ENCODE measurements around the gene MEMO1. TPM values are rescaled to one million over a fixed set of nuclear protein-coding genes. Genes with fewer than 3 reads are reported as not detected.

Gene MEMO1
- total RNA-seq, 1 donor from 2014 or later, result 52.3 TPM

GRCh38 chr2:32002406-32002805, 8.4 kb downstream of the MEMO1 start:
- Mint-ChIP-seq H3K4me3 (ENCODE audit: low read depth) (no peak overlapping the region), H3K36me3 (ENCODE audit: insufficient read depth) (peaks cover 4% of the 10 kb centered on the region), H3K9me3 (ENCODE audit: low read depth) (no peaks in the 10 kb centered on the region), H3K27ac (no peak overlapping the region), H3K27me3 (no peaks in the 10 kb centered on the region), H3K4me1 (ENCODE audit: low read depth) (peaks cover 19% of the 10 kb centered on the region)
- DNase-seq (ENCODE audit: low spot score, unreplicated experiment), result no peak
- no peak for TF ChIP-seq CTCF (IDR thresholded peaks at IDR 0.05; ENCODE audit: unreplicated experiment)

GRCh38 chr2:31999438-31999837, 11.4 kb downstream of the MEMO1 start:
- no peak for DNase-seq (ENCODE audit: low spot score, unreplicated experiment)
- TF ChIP-seq CTCF (IDR thresholded peaks at IDR 0.05; ENCODE audit: unreplicated experiment), result no peak
- Mint-ChIP-seq H3K4me1 (ENCODE audit: low read depth) (peaks cover 4% of the 10 kb centered on the region), H3K27me3 (no peaks in the 10 kb centered on the region), H3K9me3 (ENCODE audit: low read depth) (no peaks in the 10 kb centered on the region), H3K4me3 (ENCODE audit: low read depth) (no peak overlapping the region), H3K36me3 (ENCODE audit: insufficient read depth) (peaks cover 5% of the 10 kb centered on the region), H3K27ac (no peak overlapping the region)

GRCh38 chr2:31998731-31999383, 12.0 kb downstream of the MEMO1 start:
- Mint-ChIP-seq H3K27ac (no peak overlapping the region), H3K9me3 (ENCODE audit: low read depth) (no peaks in the 10 kb centered on the region), H3K27me3 (no peaks in the 10 kb centered on the region), H3K4me1 (ENCODE audit: low read depth) (peaks cover 4% of the 10 kb centered on the region), H3K36me3 (ENCODE audit: insufficient read depth) (peaks cover 5% of the 10 kb centered on the region), H3K4me3 (ENCODE audit: low read depth) (no peak overlapping the region)
- DNase-seq (ENCODE audit: low spot score, unreplicated experiment), result no peak
- TF ChIP-seq CTCF (IDR thresholded peaks at IDR 0.05; ENCODE audit: unreplicated experiment), result no peak

- no peaks in the 10 kb centered on the region for H3K9me3 Mint-ChIP-seq (ENCODE audit: low read depth)
- no peaks in the 10 kb centered on the region for H3K27me3 Mint-ChIP-seq
- peaks cover 5% of the 10 kb centered on the region for H3K36me3 Mint-ChIP-seq (ENCODE audit: insufficient read depth)
- H3K4me1 Mint-ChIP-seq (ENCODE audit: low read depth), result peaks cover 3% of the 10 kb centered on the region
- H3K4me3 Mint-ChIP-seq (ENCODE audit: low read depth), result no peak overlapping the region
- DNase-seq (ENCODE audit: low spot score, unreplicated experiment), result no peak
- no peak for TF ChIP-seq CTCF (IDR thresholded peaks at IDR 0.05; ENCODE audit: unreplicated experiment)
- H3K27ac Mint-ChIP-seq, result no peak overlapping the region
These were observed 13.2 kb downstream of the MEMO1 start for GRCh38 chr2:31997653-31998052.

- Mint-ChIP-seq H3K4me1 (ENCODE audit: low read depth) (peaks cover 5% of the 10 kb centered on the region), H3K9me3 (ENCODE audit: low read depth) (no peaks in the 10 kb centered on the region), H3K36me3 (ENCODE audit: insufficient read depth) (peaks cover 5% of the 10 kb centered on the region), H3K27ac (peak overlapping the region; percentile 49), H3K4me3 (ENCODE audit: low read depth) (no peak overlapping the region), H3K27me3 (no peaks in the 10 kb centered on the region)
- no peak for DNase-seq (ENCODE audit: low spot score, unreplicated experiment)
- no peak for TF ChIP-seq CTCF (IDR thresholded peaks at IDR 0.05; ENCODE audit: unreplicated experiment)
These were observed 14.1 kb downstream of the MEMO1 start for GRCh38 chr2:31996571-31997150.
